ENCODE measurements around the gene CXCL10.

DNA sequence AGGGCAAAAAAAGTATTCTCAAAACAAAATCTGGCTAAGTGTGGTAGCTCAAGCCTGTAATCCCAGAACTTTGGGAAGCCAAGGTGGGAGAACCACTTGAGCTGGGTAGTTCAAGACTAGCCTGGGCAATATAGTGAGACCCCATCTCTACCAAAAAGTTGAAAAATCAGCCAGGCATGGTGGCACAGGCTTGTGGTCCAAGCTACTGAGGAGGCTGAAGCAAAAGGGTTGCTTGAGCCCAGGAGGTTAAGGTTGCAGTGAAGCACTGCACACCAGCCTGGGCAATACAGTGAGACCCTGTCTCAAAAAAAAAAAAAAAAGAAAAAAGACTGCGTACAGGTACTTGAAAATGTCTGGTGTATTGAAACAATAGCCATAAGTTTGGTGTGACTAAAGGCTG, 30.8 kb downstream of the CXCL10 start:
- no peak for TF ChIP-seq BRD9 (IDR thresholded peaks at IDR 0.05; ENCODE audit: low read depth, partially characterized antibody)
- TF ChIP-seq NUFIP1 (IDR thresholded peaks at IDR 0.05; ENCODE audit: partially characterized antibody), result no peak
- TF ChIP-seq NR1H2 (CRISPR knock-in tag; IDR thresholded peaks at IDR 0.05), result no peak
- TF ChIP-seq TAF1 (IDR thresholded peaks at IDR 0.05; ENCODE audit: control insufficient read depth, extremely low read depth, insufficient read depth, low read length, severe bottlenecking), result no peak
- no peak for TF ChIP-seq MTA3 (IDR thresholded peaks at IDR 0.05; ENCODE audit: borderline replicate concordance)
- no peak for TF ChIP-seq HMG20A (CRISPR knock-in tag; conservative IDR thresholded peaks at IDR 0.05)
- TF ChIP-seq, protein P1, sequence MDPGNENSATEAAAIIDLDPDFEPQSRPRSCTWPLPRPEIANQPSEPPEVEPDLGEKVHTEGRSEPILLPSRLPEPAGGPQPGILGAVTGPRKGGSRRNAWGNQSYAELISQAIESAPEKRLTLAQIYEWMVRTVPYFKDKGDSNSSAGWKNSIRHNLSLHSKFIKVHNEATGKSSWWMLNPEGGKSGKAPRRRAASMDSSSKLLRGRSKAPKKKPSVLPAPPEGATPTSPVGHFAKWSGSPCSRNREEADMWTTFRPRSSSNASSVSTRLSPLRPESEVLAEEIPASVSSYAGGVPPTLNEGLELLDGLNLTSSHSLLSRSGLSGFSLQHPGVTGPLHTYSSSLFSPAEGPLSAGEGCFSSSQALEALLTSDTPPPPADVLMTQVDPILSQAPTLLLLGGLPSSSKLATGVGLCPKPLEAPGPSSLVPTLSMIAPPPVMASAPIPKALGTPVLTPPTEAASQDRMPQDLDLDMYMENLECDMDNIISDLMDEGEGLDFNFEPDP (CRISPR knock-in tag; IDR thresholded peaks at IDR 0.05), result no peak
- TF ChIP-seq POLR2G (IDR thresholded peaks at IDR 0.05; ENCODE audit: low read depth, low read length), result no peak
- no peak for TF ChIP-seq EP400 (IDR thresholded peaks at IDR 0.05)
- TF ChIP-seq, protein P2, sequence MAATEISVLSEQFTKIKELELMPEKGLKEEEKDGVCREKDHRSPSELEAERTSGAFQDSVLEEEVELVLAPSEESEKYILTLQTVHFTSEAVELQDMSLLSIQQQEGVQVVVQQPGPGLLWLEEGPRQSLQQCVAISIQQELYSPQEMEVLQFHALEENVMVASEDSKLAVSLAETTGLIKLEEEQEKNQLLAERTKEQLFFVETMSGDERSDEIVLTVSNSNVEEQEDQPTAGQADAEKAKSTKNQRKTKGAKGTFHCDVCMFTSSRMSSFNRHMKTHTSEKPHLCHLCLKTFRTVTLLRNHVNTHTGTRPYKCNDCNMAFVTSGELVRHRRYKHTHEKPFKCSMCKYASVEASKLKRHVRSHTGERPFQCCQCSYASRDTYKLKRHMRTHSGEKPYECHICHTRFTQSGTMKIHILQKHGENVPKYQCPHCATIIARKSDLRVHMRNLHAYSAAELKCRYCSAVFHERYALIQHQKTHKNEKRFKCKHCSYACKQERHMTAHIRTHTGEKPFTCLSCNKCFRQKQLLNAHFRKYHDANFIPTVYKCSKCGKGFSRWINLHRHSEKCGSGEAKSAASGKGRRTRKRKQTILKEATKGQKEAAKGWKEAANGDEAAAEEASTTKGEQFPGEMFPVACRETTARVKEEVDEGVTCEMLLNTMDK (IDR thresholded peaks at IDR 0.05; ENCODE audit: borderline replicate concordance, insufficient read depth, low read depth, low read length, poor library complexity, severe bottlenecking), result no peak
- TF ChIP-seq, protein P3, sequence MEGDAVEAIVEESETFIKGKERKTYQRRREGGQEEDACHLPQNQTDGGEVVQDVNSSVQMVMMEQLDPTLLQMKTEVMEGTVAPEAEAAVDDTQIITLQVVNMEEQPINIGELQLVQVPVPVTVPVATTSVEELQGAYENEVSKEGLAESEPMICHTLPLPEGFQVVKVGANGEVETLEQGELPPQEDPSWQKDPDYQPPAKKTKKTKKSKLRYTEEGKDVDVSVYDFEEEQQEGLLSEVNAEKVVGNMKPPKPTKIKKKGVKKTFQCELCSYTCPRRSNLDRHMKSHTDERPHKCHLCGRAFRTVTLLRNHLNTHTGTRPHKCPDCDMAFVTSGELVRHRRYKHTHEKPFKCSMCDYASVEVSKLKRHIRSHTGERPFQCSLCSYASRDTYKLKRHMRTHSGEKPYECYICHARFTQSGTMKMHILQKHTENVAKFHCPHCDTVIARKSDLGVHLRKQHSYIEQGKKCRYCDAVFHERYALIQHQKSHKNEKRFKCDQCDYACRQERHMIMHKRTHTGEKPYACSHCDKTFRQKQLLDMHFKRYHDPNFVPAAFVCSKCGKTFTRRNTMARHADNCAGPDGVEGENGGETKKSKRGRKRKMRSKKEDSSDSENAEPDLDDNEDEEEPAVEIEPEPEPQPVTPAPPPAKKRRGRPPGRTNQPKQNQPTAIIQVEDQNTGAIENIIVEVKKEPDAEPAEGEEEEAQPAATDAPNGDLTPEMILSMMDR (IDR thresholded peaks at IDR 0.05 in 2 of 3, conservative IDR thresholded peaks at IDR 0.05 in 1 of 3; ENCODE audit: insufficient read depth in 2 of 3, low read depth in 1 of 3, low read length in 3 of 3), result no peak
- TF ChIP-seq MAFK (IDR thresholded peaks at IDR 0.05; ENCODE audit: low read length), result no peak
- TF ChIP-seq RFX5 (IDR thresholded peaks at IDR 0.05; ENCODE audit: low read depth, low read length), result no peak
- TF ChIP-seq RHOXF2B (CRISPR knock-in tag; conservative IDR thresholded peaks at IDR 0.05), result no peak

Data from K562 (cell line).